GM19372 (cell line): ENCODE measurements around the gene TOM1L1.

Experiments used
- ATAC-seq: cut with Tn5 transposase; IDR thresholded peaks from one replicate; pipeline ENCODE4 v1.9.1; 2021; ENCODE audit warnings: mild to moderate bottlenecking, low read depth, moderate library complexity; ENCODE audit not compliant: unreplicated experiment

TOM1L1 gene

GRCh38 chr17:54891176-54891821, 9.4 kb upstream of the TOM1L1 start:
- no peak for ATAC-seq

GRCh38 chr17:54892360-54892759, 8.3 kb upstream of the TOM1L1 start:
- ATAC-seq = no peak

GRCh38 chr17:54898576-54898975, 2.1 kb upstream of the TOM1L1 start:
- no peak for ATAC-seq

GRCh38 chr17:54899201-54899600, 1.5 kb upstream of the TOM1L1 start:
- ATAC-seq = no peak

GRCh38 chr17:54899721-54900456, 763 bp upstream of the TOM1L1 start:
- ATAC-seq = peak; percentile 3

GRCh38 chr17:54901230-54901822, 674 bp downstream of the TOM1L1 start:
- no peak for ATAC-seq

GRCh38 chr17:54902017-54902416, 1.4 kb downstream of the TOM1L1 start:
- ATAC-seq = no peak

GRCh38 chr17:54902611-54903010, 2.0 kb downstream of the TOM1L1 start:
- no peak for ATAC-seq

- no peak for ATAC-seq
These were observed 2.7 kb downstream of the TOM1L1 start for GRCh38 chr17:54903375-54903774.

GRCh38 chr17:54906683-54907082, 6.0 kb downstream of the TOM1L1 start:
- ATAC-seq = no peak

- ATAC-seq = no peak
These were observed 6.7 kb downstream of the TOM1L1 start for GRCh38 chr17:54907376-54907775.

- ATAC-seq = no peak
These were observed 9.1 kb downstream of the TOM1L1 start for GRCh38 chr17:54909766-54910165.

- no peak for ATAC-seq
These were observed 16.1 kb downstream of the TOM1L1 start for GRCh38 chr17:54916721-54917120.

GRCh38 chr17:54919425-54919824, 18.8 kb downstream of the TOM1L1 start:
- no peak for ATAC-seq

GRCh38 chr17:54920819-54921218, 20.2 kb downstream of the TOM1L1 start:
- no peak for ATAC-seq

- ATAC-seq = no peak
These were observed 23.8 kb downstream of the TOM1L1 start for GRCh38 chr17:54924405-54924804.

GRCh38 chr17:54927525-54927924, 26.9 kb downstream of the TOM1L1 start:
- ATAC-seq = no peak

GRCh38 chr17:54932711-54933110, 32.1 kb downstream of the TOM1L1 start:
- ATAC-seq = no peak

GRCh38 chr17:54933921-54934320, 33.3 kb downstream of the TOM1L1 start:
- no peak for ATAC-seq

- ATAC-seq = no peak
These were observed 34.8 kb downstream of the TOM1L1 start for GRCh38 chr17:54935471-54935870.

GRCh38 chr17:54937018-54937417, 36.4 kb downstream of the TOM1L1 start:
- ATAC-seq = no peak

GRCh38 chr17:54937426-54937825, 36.8 kb downstream of the TOM1L1 start:
- ATAC-seq = no peak
